NCI-H1694 (cell line): ENCODE measurements around the gene RPS15.
"Not testable (repeated sequence)": the region's sequence is repeated elsewhere in the genome, so short reads cannot be mapped to it uniquely, and the experiment has no call there.

Experiments used
- DNase-seq: peaks from one replicate; lab custom pipeline; 2025; lab: John Stamatoyannopoulos, UW

RPS15 gene

DNA sequence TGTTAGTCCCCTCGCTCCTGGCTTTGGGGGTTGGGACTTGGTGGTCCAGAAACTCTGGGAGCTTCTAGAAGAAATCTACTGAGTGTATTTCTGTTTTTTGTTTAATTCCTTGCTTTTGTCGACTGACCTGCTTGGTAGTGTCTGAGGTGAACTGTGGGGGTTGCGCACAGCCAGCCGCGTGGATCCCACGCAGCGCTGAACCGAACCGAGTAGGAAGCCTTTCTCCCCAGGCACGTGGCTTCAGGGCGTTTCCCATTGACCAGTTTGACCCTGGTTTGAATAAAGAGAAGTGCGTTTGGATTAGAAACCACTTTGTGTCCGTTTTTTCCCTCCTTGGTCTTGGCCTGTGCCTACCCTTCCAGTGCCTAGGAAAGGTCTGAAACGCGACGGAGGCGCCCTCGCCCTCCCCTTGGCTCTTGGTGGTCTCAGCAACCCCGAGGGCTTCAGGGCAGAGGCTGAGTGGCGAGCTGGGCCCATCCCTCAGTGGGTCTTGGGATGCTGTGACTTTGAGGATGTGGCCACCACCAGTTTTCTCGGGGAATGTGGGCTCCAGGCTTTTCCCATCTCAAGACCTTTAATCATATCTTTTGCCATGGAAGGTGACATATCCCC lies 2.7 kb upstream of the RPS15 start:
- DNase-seq, result no peak

DNA sequence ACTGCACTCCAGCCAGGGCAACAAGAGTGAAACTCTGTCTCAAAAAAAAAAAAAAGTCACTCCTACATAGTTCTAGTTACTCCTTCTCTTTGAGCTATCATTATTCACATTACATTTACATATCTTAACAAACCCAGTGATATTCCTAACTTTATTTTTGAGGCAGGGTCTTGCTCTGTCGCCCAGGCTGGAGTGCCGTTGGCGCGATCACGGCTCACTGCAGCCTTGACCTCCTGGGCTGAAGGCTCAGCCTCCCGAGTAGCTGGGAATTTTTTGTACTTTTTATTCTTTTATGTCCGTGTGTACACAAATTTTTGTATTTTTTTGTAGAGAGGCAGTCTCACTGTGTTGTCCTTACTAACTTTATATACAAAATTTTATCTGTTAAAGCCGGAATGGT lies 587 bp upstream of the RPS15 start:
- DNase-seq, result no peak

GRCh38 chr19:1438933-1439354 lies 748 bp downstream of the RPS15 start:
- DNase-seq, result no peak

GRCh38 chr19:1439525-1440417 lies 1.6 kb downstream of the RPS15 start:
- DNase-seq, result not testable (repeated sequence)

DNA sequence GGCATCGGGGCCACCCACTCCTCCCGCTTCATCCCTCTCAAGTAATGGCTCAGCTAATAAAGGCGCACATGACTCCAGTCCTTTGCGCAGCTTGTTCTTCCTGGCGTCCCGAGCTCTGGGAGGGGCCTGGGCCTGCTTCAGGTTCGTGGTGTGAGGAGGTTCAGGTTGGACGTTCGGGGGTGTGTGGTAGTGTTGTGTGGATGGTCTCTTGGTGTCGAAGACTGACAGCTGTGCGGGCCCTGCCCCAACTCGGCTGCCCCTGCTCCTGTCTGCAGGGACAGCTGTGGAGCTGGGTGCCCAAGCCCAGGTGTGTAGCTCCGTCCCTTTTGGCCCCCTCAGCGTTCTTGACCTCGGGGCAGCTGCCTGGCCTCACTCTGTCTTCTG lies 2.2 kb downstream of the RPS15 start:
- no peak for DNase-seq

- no peak for DNase-seq
Measured at GRCh38 chr19:1441022-1441426, 2.8 kb downstream of the RPS15 start.

DNA sequence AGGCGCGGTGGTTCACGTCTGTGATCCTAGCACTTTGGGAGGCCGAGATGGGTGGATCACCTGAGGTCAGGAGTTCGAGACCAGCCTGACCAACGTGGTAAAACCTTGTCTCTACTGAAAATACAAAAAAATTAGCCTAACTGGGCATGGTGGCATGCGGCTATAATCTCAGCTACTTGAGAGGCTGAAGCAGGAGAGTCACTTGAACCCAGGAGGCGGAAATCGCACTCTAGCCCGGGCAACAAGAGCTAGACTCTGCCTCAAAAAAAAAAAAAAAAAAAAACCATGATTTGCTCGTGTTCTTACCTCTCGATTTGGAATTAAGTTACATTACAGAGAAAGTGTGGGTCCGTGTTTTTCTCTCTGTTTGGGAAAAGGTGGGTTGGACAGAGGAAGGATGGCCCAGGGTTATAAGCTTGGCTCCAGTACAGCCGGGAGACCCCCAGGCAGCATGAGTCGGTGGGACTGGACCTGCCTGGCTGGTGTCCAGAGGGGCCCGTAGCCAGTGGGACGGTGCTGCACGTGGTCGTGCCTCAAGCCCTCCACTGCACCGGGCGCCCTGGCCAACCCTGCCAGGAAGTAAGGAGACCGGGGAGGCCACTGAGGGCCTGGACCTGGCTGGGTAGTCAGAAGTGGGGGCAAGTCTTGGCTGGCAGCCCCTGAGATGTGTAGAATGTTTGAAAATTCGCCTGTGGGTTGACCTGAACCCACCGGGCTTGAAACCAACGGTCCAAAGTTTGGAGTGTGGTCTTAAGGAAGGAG lies 3.7 kb downstream of the RPS15 start:
- DNase-seq, result no peak

- DNase-seq, result no peak
Measured at GRCh38 chr19:1445185-1445931, 7.2 kb downstream of the RPS15 start.

- DNase-seq, result peak; percentile 17
Measured at GRCh38 chr19:1445932-1446712, 7.9 kb downstream of the RPS15 start.

DNA sequence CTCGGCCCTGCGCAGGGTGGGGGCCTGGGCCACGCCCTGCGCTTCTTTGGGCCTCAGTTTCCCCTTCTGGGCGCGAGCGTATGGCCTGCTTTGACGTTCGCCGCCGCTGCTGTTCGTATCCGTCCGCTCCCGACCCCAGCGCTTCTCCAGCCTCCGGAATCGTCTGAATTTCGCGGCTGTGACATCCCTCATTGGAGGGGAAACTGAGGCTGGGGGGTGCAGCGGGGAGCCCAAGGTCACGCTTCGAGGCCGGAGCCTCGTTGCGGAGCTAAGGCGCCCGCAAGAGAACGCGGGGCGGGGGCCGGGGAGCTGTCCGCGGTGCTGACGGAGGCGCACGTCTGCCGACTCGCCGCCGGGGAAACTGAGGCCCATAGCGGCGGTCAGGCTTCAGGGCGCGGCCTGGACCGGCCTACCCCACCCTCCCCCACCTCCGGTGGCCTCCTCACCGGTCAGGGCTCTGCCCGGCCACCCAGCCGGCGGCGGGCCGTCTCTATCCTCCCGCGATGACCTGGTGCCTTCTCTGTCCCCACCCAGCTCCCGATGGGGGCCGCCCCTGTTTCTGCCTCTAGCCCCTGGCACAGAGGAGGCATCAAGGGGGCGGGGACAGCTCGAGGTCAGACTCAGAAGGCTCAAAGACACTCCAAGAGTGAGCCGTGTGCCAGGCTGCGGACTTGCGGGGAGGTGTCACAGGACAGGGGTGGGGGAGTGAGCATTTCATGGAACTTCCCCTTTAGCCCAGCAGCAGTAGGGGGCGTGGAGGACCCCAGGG lies 8.7 kb downstream of the RPS15 start:
- no peak for DNase-seq

- no peak for DNase-seq
Measured at GRCh38 chr19:1447504-1447903, 9.3 kb downstream of the RPS15 start.

DNA sequence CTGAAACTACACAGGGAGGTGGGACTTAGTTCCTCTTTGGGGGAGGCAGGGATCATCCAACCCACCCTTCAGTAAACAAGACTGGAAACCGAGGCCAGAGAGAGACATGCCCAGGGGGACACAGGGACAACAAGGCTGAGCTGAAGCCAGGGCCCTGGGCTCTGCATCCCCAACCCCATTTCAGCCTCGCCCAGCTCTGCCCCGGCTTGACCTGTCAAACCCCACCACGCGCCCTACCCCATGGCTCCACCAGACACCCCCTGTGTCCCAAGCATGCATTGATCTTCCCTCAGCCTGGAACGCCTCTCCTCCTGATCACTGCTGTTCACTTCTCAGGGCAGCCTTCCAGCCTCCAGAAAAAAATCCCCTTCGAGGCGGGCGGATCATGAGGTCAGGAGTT lies 9.7 kb downstream of the RPS15 start:
- DNase-seq, result no peak

- DNase-seq, result no peak
Measured at GRCh38 chr19:1449467-1450442, 11.6 kb downstream of the RPS15 start, which contains the start of gene APC2. APC2 (plus strand) TSS chr19:1450121; CDS start chr19:1453002, 2,881 bp downstream.

DNA sequence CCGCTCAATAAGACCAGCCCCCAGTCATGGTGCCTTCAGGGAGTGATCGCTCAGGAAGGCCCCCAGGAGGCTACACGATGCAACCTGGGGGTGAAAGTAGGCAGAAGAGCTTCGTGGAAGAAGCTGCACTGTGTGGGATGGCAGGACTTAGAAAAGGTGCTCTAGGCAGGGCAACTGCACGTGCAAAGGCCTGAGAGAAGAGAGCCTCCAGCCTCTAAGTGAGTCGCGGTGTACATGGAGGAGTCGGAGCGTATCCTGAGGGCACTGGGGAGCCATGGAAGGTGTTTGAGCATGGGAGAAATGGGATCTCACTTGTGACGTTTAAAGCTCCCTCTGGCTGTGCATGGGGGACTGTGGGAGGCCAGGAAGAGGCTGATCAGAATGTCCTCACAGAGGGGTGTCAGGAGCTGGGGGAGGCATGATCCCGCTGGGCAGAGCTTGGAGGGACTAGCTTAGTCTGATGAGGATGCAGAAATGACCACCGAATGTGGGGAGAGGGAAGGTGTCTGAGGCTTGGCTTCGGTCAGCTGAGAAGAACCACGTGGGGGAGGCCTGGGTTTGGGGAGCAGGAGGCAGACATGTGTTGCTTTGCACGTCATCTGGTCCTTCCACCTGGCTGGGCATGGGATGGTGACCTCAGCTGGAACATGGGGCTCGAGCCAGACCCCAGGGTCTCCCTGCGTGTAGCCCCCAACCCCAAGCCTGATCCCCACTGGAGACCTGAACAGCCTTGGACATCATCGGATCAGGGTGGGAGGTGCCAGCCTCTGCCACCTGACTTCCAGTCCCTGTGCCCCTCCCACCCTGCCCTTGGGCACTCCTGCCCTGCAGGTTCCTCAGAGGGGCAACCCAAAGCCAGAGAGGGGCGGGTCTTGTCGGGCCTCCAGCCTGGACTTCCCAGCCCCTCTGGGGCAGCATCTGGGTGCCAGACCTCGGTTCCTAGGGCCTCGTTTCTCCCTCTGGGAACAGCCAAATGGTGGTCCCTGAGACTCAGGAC lies 12.8 kb downstream of the RPS15 start:
- DNase-seq, result no peak

GRCh38 chr19:1451916-1452801 lies 14.0 kb downstream of the RPS15 start:
- DNase-seq, result no peak

DNA sequence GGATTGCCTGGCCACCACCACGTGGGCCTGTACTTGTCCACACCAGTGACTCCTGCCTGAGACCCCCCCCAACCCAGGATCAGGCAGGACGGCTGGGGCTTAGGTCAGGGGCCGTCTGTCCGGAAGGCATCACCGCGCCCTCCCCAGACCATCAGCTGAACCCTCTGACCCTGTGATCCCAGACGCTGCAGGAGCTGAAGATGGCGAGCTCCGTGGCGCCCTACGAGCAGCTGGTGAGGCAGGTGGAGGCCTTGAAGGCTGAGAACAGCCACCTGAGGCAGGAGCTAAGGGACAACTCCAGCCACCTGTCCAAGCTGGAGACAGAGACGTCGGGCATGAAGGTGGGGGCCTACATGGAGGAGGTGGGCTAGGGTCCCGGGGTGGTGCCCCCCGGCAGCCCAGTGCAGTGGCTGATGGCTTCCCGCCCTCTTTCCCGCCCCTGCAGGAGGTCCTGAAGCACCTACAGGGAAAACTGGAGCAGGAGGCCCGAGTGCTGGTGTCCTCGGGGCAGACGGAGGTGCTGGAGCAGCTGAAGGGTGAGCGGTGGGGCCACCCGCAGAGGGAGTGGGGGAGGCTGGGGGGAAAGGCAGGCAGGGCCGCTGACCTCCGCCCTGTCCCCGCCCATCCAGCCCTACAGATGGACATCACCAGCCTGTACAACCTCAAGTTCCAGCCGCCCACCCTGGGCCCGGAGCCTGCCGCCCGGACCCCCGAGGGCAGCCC lies 14.8 kb downstream of the RPS15 start:
- no peak for DNase-seq
